OCI-LY3 (cell line): Measurements from ENCODE around the gene PRAMEF12.

ENCODE experiments used
- CTCF ChIP-seq: fragments of 200-600, 300-600 bp; sonication (generic); IDR thresholded peaks from 2 replicates; pipeline ENCODE4 v1.5.1; 2014; ENCODE audit warnings: antibody characterized with exemption, low read length, low read depth
- EZH2phosphoT487 ChIP-seq: fragments of 200-600 bp; shearing (Covaris generic); IDR thresholded peaks from 2 replicates; pipeline ENCODE4 v1.6.1; 2018; ENCODE audit warnings: antibody characterized with exemption, mixed run types, low read depth

- TF ChIP-seq CTCF (no peak), EZH2phosphoT487 (no peak)
Observed at GRCh38 chr1:12762766-12763165, 10.8 kb upstream of the PRAMEF12 start.
